GM12878 (cell line): ENCODE measurements around the gene DNAJC6. TPM values are rescaled to one million over a fixed set of nuclear protein-coding genes. Genes with fewer than 3 reads are reported as not detected.

Source experiments
- CBX5 ChIP-seq: sonication (generic); IDR thresholded peaks from 2 replicates; pipeline ENCODE4 v1.6.1; 2016; ENCODE audit warnings: low read depth, moderate library complexity, mild to moderate bottlenecking, inconsistent platforms
- CEBPB ChIP-seq, 2 experiments: fragments of 150-350 bp in 1 of 2; IDR thresholded peaks; 2 replicates each; pipeline ENCODE4 v1.6.1; 2012 to 2014; ENCODE audit warnings: low read depth in 2 of 2, low read length in 2 of 2, borderline replicate concordance in 1 of 2, inconsistent platforms in 1 of 2
- NFYA ChIP-seq: IDR thresholded peaks from 2 replicates; pipeline ENCODE4 v1.6.1; 2011; ENCODE audit warnings: low read depth, mild to moderate bottlenecking, low read length, improper control_type of control experiment, borderline replicate concordance
- RELA ChIP-seq: fragments of 450-650 bp; IDR thresholded peaks from 2 replicates; pipeline ENCODE4 v1.8.0; 2014; ENCODE audit warnings: borderline replicate concordance; ENCODE audit not compliant: partially characterized antibody
- RFX5 ChIP-seq: IDR thresholded peaks from 2 replicates; pipeline ENCODE4 v1.6.1; 2011; ENCODE audit warnings: low read depth, low read length, improper control_type of control experiment
- polyA plus RNA-seq, 11 experiments: library from polyadenylated mRNA; depleted of rRNA in 4 of 11; unstranded in 6 of 11; stranded (reverse) in 5 of 11; fragments of >200 nt; fragmentation: Nextera tagmentation in 4 of 11; fragmentation: Illumina TruSeq in 1 of 11; extraction: Ambion mirVana in 4 of 11; extraction: Trizol in 1 of 11; gene quantifications; 1 replicate in 1 of 11; 2 replicates in 10 of 11; pipeline versions ENCODE4 v1.2.1 to v1.2.3, GENCODE V29; 2011 to 2016; ENCODE audit warnings: inconsistent platforms in 2 of 11, missing spikeins in 2 of 11, low read depth in 1 of 11
- total RNA-seq, 4 experiments: library from RNA; depleted of rRNA in 3 of 4; stranded (reverse); fragments of >200 nt in 3 of 4; fragmentation: Illumina TruSeq in 1 of 4; extraction: Trizol in 1 of 4; gene quantifications; 2 replicates each; pipeline versions ENCODE4 v1.2.1 to v1.2.3, GENCODE V29; 2013 to 2021
- TF ChIP-seq, protein P1 (sequence below): fragments of 450-650 bp; IDR thresholded peaks from 2 replicates; pipeline ENCODE4 v1.6.1; 2017; ENCODE audit warnings: borderline replicate concordance
- TF ChIP-seq, protein P2 (sequence below): fragments of 450-650 bp; IDR thresholded peaks from 2 replicates; pipeline ENCODE4 v1.6.1; 2018; ENCODE audit warnings: mild to moderate bottlenecking, low read depth, moderate library complexity; ENCODE audit not compliant: partially characterized antibody
- TF ChIP-seq, protein P3 (sequence below): fragments of 450-650 bp; IDR thresholded peaks from 2 replicates; pipeline ENCODE4 v1.6.1; 2018; ENCODE audit warnings: borderline replicate concordance, mild to moderate bottlenecking; ENCODE audit not compliant: partially characterized antibody

DNAJC6 gene
- total and polyA plus RNA-seq, 10 of the 15 experiments (the other 5 are each of a cell fraction or from before 2014, with no cell fraction given): 0.08 to 4.3 (median 2.7) TPM

DNA sequence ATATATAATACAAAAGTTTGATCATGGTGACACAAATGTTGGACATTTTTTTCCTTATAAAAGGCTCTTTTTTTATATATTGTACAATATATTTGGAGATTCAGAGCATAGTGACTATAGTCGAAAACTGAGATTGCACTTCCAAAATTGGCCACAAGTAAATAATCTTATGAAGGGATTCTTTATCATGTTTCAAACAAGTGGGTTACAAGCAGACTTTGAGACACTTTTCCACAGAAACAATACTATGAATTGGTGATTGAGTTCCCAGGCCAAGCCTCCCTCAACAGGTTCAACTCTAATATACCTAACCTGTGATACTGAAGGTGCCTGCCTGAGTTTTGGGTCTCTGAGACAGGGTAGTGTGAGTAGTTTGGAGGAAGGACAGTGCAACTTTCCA lies 124.9 kb downstream of the DNAJC6 start (continued):
- TF ChIP-seq, protein P1, sequence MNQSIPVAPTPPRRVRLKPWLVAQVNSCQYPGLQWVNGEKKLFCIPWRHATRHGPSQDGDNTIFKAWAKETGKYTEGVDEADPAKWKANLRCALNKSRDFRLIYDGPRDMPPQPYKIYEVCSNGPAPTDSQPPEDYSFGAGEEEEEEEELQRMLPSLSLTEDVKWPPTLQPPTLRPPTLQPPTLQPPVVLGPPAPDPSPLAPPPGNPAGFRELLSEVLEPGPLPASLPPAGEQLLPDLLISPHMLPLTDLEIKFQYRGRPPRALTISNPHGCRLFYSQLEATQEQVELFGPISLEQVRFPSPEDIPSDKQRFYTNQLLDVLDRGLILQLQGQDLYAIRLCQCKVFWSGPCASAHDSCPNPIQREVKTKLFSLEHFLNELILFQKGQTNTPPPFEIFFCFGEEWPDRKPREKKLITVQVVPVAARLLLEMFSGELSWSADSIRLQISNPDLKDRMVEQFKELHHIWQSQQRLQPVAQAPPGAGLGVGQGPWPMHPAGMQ: no peak
- TF ChIP-seq, protein P2, sequence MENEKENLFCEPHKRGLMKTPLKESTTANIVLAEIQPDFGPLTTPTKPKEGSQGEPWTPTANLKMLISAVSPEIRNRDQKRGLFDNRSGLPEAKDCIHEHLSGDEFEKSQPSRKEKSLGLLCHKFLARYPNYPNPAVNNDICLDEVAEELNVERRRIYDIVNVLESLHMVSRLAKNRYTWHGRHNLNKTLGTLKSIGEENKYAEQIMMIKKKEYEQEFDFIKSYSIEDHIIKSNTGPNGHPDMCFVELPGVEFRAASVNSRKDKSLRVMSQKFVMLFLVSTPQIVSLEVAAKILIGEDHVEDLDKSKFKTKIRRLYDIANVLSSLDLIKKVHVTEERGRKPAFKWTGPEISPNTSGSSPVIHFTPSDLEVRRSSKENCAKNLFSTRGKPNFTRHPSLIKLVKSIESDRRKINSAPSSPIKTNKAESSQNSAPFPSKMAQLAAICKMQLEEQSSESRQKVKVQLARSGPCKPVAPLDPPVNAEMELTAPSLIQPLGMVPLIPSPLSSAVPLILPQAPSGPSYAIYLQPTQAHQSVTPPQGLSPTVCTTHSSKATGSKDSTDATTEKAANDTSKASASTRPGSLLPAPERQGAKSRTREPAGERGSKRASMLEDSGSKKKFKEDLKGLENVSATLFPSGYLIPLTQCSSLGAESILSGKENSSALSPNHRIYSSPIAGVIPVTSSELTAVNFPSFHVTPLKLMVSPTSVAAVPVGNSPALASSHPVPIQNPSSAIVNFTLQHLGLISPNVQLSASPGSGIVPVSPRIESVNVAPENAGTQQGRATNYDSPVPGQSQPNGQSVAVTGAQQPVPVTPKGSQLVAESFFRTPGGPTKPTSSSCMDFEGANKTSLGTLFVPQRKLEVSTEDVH: no peak
- TF ChIP-seq CBX5 (no peak), CEBPB (IDR thresholded peaks at IDR 0.05; ENCODE audit: borderline replicate concordance in 1 of 2, low read depth in 2 of 2, low read length in 2 of 2) (no peak), RELA (no peak), RFX5 (no peak), NFYA (no peak)
- TF ChIP-seq, protein P3, sequence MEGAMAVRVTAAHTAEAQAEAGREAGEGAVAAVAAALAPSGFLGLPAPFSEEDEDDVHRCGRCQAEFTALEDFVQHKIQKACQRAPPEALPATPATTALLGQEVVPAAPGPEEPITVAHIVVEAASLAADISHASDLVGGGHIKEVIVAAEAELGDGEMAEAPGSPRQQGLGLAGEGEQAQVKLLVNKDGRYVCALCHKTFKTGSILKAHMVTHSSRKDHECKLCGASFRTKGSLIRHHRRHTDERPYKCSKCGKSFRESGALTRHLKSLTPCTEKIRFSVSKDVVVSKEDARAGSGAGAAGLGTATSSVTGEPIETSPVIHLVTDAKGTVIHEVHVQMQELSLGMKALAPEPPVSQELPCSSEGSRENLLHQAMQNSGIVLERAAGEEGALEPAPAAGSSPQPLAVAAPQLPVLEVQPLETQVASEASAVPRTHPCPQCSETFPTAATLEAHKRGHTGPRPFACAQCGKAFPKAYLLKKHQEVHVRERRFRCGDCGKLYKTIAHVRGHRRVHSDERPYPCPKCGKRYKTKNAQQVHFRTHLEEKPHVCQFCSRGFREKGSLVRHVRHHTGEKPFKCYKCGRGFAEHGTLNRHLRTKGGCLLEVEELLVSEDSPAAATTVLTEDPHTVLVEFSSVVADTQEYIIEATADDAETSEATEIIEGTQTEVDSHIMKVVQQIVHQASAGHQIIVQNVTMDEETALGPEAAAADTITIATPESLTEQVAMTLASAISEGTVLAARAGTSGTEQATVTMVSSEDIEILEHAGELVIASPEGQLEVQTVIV: no peak
